ENCODE measurements around the gene ATG10.
"Not testable (repeated sequence)": the region's sequence is repeated elsewhere in the genome, so short reads cannot be mapped to it uniquely, and the experiment has no call there.

ATG10 gene

DNA sequence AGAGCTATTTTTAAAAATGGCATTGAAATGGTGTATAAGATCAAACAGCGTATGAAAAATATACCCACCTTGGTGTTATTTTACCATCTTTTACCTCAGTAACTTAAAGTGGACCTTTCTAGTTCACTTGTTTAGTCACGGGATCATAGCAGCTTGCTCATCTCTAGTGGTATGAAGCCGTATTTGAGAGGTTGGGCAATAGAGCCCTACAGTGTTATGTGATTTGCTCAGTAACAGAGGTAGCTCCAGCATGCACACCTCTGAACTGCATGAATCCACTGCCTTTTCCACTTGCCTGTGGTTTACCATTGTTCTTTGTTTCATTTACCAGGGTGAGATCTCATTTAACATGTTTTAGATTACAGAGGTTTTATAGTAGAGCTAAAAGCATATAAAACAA is 134.4 kb downstream of the ATG10 start:
- peak; percentile 73 for DNase-seq (ENCODE audit: low read depth)
- H3K4me3 ChIP-seq (ENCODE audit: low read length), result no peak overlapping the region
- TF ChIP-seq CTCF (IDR thresholded peaks at IDR 0.05; ENCODE audit: insufficient read depth, low read depth, low read length, missing control alignments), result no peak

DNA sequence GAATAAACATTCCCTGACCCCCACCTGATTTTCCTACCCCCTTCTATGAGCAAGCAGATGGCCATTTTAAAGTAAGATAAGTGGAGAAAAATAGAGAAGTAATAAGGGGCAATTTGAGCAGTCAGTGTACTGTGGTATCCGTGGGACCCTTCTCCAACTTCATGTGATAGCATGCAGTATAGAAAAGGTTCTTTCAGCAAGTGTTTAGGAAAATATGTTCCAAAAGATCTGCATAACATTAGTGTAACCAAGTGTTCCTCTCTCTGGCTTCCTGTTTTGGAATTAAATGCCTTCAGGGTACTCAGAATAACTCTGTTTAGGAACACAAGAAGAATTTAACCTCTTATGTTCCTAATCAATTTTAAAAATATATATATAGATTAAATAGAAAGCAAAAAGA is 134.9 kb downstream of the ATG10 start:
- no peak overlapping the region for H3K4me3 ChIP-seq (ENCODE audit: low read length)
- no peak for DNase-seq (ENCODE audit: low read depth)
- TF ChIP-seq CTCF (IDR thresholded peaks at IDR 0.05; ENCODE audit: insufficient read depth, low read depth, low read length, missing control alignments), result no peak

DNA sequence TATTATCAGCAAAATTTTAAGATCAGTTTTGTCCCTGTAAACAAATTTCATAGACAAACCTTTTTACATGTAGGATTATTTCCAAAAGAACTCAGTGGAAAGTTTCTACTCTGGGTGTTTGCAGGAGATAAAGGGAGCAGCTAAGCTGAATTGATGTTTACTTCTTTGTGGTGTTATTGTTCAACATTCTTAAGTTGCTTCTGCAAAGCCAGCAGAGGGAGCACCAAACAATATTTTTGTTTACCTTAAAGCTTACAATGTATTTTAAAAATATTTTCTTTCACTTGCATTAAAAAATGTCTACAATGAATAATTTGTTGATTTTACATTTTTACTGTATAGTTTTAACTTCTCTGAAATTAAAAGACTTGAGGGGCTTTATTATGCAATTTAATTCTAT is 135.4 kb downstream of the ATG10 start:
- DNase-seq (ENCODE audit: low read depth), result peak; percentile 48
- peak; percentile 62 for TF ChIP-seq CTCF (IDR thresholded peaks at IDR 0.05; ENCODE audit: insufficient read depth, low read depth, low read length, missing control alignments)
- no peak overlapping the region for H3K4me3 ChIP-seq (ENCODE audit: low read length)

GRCh38 chr5:82109013-82109412 is 137.2 kb downstream of the ATG10 start:
- H3K4me3 ChIP-seq (ENCODE audit: low read length), result no peak overlapping the region
- DNase-seq (ENCODE audit: low read depth), result no peak
- TF ChIP-seq CTCF (IDR thresholded peaks at IDR 0.05; ENCODE audit: insufficient read depth, low read depth, low read length, missing control alignments), result no peak

- H3K4me3 ChIP-seq (ENCODE audit: low read length), result not testable (repeated sequence)
These were observed 138.1 kb downstream of the ATG10 start for GRCh38 chr5:82109915-82110314.

DNA sequence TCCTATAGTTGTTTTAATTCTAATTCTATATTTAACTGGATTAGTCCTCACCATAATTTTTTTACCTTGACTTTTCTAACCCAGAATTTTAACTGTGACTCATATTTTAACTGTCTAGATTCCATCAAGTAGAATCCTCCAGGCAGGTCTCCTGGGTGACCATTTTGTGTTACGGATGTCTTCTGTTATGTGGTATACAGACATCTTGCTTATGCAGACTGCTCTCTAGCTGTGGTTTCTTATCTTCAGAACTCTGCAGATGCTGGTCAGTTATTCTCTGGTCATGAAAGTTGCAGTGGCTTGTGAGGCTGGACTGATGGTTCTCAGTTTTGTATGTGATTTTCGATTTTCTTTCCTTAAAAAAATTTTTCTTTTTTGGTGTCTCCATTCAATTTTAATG is 139.4 kb downstream of the ATG10 start:
- DNase-seq (ENCODE audit: low read depth), result no peak
- no peak overlapping the region for H3K4me3 ChIP-seq (ENCODE audit: low read length)
- TF ChIP-seq CTCF (IDR thresholded peaks at IDR 0.05; ENCODE audit: insufficient read depth, low read depth, low read length, missing control alignments), result no peak

More at GRCh38 chr5:82109915-82110314, 138.1 kb downstream of the ATG10 start:
- DNase-seq (ENCODE audit: low read depth), result not testable (repeated sequence)

GRCh38 chr5:82115858-82116257 is 144.0 kb downstream of the ATG10 start:
- no peak for TF ChIP-seq CTCF (IDR thresholded peaks at IDR 0.05; ENCODE audit: insufficient read depth, low read depth, low read length, missing control alignments)
- no peak for DNase-seq (ENCODE audit: low read depth)
- H3K4me3 ChIP-seq (ENCODE audit: low read length), result no peak overlapping the region

DNA sequence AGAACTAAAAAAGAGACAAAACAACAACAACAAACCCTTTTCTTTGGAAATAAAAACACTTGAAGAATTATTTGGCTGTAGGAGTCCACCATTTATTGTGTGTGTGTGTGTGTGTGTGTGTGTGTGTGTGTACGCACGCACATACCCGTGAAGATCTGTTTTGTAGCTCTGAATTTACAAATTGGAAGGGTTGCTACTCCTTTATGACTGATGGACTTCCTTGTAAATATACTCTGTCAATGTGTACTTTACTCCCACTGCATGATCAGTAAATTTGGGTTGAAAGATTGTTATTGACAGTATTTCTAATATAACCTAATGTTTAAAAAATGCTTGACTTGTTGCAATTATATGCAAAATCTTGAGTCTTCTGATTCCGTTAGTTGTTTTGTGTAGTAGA is 148.1 kb downstream of the ATG10 start:
- no peak overlapping the region for H3K4me3 ChIP-seq (ENCODE audit: low read length)
- TF ChIP-seq CTCF (IDR thresholded peaks at IDR 0.05; ENCODE audit: insufficient read depth, low read depth, low read length, missing control alignments), result no peak
- no peak for DNase-seq (ENCODE audit: low read depth)

Data from epithelial cell of esophagus (primary cell).